Measurements from ENCODE around the gene MAVS.

- TF ChIP-seq CTCF (IDR thresholded peaks at IDR 0.05): no peak
- no peak for TF ChIP-seq POLR2A (IDR thresholded peaks at IDR 0.05)
These were observed 38.1 kb upstream of the MAVS start for GRCh38 chr20:3808544-3808943.
